SU-DHL-6 (cell line): ENCODE measurements around the gene ENOX1.

Experiments
- H2AFZ ChIP-seq: fragments of 200-600 bp; sonication (generic); 2 replicates; pipeline ENCODE4 v1.6.1; 2014; ENCODE audit warnings: low read depth, mild to moderate bottlenecking, moderate library complexity, mixed read lengths, antibody characterized with exemption, low read length; ENCODE audit not compliant: severe bottlenecking
- H3F3A ChIP-seq: fragments of 200-600 bp; shearing (Covaris generic); 2 replicates; pipeline ENCODE4 v1.6.0; 2016; ENCODE audit warnings: antibody characterized with exemption, mild to moderate bottlenecking; ENCODE audit not compliant: insufficient read depth
- H3K27ac ChIP-seq: fragments of 200-600 bp; sonication (generic); 2 replicates; pipeline ENCODE4 v1.5.1; 2016; ENCODE audit warnings: low read depth, mild to moderate bottlenecking, low read length, moderate library complexity, mixed read lengths
- H3K27me3 ChIP-seq: fragments of 200-600 bp; sonication (generic), shearing (Covaris generic); 2 replicates; pipeline ENCODE4 v1.6.0; 2014; ENCODE audit warnings: mild to moderate bottlenecking, low read length
- H3K36me3 ChIP-seq: fragments of 200-600 bp; sonication (generic); 2 replicates; pipeline ENCODE4 v1.6.1; 2014; ENCODE audit warnings: mild to moderate bottlenecking, low read length, mixed read lengths
- H3K4me2 ChIP-seq: fragments of 300-600, 200-600 bp; shearing (Covaris generic), sonication (generic); 2 replicates; pipeline ENCODE4 v1.6.0; 2014; ENCODE audit warnings: low read length, low read depth, mild to moderate bottlenecking; ENCODE audit not compliant: poor library complexity, severe bottlenecking
- H3K4me3 ChIP-seq: fragments of 200-600 bp; sonication (generic); 2 replicates; pipeline ENCODE4 v1.5.1; 2014; ENCODE audit warnings: antibody characterized with exemption, low read length, mild to moderate bottlenecking, mixed read lengths; ENCODE audit not compliant: insufficient read depth, poor library complexity, severe bottlenecking
- H3K79me2 ChIP-seq: fragments of 200-600 bp; sonication (generic); 2 replicates; pipeline ENCODE4 v1.6.1; 2014; ENCODE audit warnings: mild to moderate bottlenecking, low read length, moderate library complexity; ENCODE audit not compliant: insufficient read depth
- H3K9ac ChIP-seq: fragments of 200-600 bp; sonication (generic); 2 replicates; pipeline ENCODE4 v1.7.0; 2014; ENCODE audit warnings: mild to moderate bottlenecking, low read length
- H3K9me2 ChIP-seq: fragments of 200-600 bp; sonication (generic); replicated peaks from 2 replicates; pipeline ENCODE4 v1.6.1; 2014; ENCODE audit warnings: low read length; ENCODE audit not compliant: insufficient read depth
- H3K9me3 ChIP-seq: fragments of 200-600 bp; sonication (generic); 2 replicates; pipeline ENCODE4 v1.6.1; 2014; ENCODE audit warnings: low read length, mixed read lengths; ENCODE audit not compliant: insufficient read depth
- H4K20me1 ChIP-seq: fragments of 200-600 bp; sonication (generic); 2 replicates; pipeline ENCODE4 v1.6.1; 2014; ENCODE audit warnings: low read depth, mild to moderate bottlenecking, antibody characterized with exemption, low read length, moderate library complexity, mixed read lengths
- EZH2phosphoT487 ChIP-seq: fragments of 200-600 bp; sonication (generic), shearing (Covaris generic); conservative IDR thresholded peaks from 2 replicates; pipeline ENCODE4 v1.6.1; 2018; ENCODE audit warnings: mild to moderate bottlenecking, antibody characterized with exemption, low read length, moderate library complexity, mixed read lengths
- TF ChIP-seq, protein P1 (sequence below): fragments of 200-600 bp; sonication (generic); IDR thresholded peaks from one replicate; pipeline ENCODE4 v1.5.1; 2017; ENCODE audit warnings: antibody characterized with exemption, mild to moderate bottlenecking, low read length, moderate library complexity; ENCODE audit not compliant: insufficient read depth, poor library complexity, severe bottlenecking

Gene ENOX1

DNA sequence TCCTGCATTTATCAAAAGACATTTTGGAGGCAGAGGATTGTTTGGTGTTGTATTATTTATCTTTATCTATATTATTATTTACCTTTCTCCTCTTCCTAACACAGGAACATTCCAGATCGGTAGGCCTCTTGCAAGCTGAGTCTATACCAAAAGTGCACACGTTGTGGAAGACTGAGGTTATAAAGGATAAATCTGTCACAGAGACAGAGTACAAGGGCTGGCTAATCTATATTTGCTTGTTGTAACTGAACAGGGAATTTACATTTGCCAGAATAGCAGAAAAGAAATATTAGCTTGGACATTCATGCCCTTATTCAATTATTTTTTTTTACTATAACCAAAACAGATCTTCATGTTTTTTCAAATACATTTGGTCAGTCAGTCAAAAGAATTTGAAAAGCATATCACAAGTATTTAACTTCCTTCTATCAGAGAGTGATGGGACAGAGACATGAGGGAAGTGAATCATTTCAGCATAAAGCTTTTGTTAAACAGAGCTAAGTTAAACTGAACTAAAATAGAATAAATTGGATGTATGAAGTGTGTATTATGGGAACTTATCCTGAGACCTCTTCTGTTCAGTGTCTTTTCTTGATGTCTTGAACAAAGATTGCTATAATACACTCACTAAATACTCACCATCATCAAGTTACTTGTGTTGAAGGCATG, 410.8 kb downstream of the ENOX1 start:
- Histone ChIP-seq H3K79me2 (no peaks in the 10 kb centered on the region), H4K20me1 (no peaks in the 10 kb centered on the region), H3K9me3 (no peaks in the 10 kb centered on the region), H3K27me3 (no peaks in the 10 kb centered on the region), H3K4me3 (no peak overlapping the region), H3K9me2 (no peaks in the 10 kb centered on the region), H3K9ac (no peak overlapping the region), H3K4me2 (no peak overlapping the region), H3K27ac (no peak overlapping the region), H3K36me3 (no peaks in the 10 kb centered on the region), H2AFZ (no peak overlapping the region), H3F3A (no peaks in the 10 kb centered on the region)
- TF ChIP-seq, protein P1, sequence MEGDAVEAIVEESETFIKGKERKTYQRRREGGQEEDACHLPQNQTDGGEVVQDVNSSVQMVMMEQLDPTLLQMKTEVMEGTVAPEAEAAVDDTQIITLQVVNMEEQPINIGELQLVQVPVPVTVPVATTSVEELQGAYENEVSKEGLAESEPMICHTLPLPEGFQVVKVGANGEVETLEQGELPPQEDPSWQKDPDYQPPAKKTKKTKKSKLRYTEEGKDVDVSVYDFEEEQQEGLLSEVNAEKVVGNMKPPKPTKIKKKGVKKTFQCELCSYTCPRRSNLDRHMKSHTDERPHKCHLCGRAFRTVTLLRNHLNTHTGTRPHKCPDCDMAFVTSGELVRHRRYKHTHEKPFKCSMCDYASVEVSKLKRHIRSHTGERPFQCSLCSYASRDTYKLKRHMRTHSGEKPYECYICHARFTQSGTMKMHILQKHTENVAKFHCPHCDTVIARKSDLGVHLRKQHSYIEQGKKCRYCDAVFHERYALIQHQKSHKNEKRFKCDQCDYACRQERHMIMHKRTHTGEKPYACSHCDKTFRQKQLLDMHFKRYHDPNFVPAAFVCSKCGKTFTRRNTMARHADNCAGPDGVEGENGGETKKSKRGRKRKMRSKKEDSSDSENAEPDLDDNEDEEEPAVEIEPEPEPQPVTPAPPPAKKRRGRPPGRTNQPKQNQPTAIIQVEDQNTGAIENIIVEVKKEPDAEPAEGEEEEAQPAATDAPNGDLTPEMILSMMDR, result no peak
- TF ChIP-seq EZH2phosphoT487, result no peak

DNA sequence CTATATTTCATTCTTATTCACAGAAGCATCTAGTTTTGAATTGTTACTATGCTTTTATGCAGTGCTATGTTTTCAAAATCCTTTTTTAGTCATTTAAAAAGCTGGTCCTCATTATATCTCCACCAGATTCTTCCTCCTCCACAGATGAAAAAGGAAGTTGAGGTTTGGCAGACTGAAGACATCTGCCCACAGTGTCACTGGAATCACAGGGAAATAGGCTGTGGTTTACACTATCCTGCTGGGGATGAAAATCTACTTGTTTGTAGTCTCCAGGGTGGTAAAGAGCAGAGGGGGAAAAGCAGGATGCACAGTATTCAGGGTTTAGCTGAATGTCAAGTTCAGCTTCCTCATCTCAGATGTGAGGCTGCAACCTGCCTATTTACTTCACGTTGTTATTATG, 412.2 kb downstream of the ENOX1 start:
- H3K27me3 ChIP-seq, result no peaks in the 10 kb centered on the region
- no peak overlapping the region for H3K27ac ChIP-seq
- H4K20me1 ChIP-seq, result no peaks in the 10 kb centered on the region

DNA sequence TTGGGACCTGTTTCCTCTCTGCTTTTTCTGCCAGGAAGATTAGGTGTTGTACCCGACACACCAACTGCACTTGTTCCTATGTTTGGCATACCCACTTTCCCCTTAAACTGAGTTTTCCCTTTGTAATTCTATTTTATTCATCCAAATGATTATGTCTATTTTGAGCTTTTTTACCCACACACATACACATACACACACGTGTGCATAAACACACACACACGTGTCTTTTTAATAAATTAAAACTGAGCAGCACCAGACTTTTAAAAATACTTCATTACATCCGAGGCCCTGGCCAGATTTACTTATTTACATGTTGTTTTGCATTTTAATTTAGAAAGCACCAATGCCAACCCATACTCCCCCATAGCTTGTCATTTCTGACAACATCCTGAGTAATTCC, 413.4 kb downstream of the ENOX1 start:
- no peak for TF ChIP-seq EZH2phosphoT487
- TF ChIP-seq, protein P1, result no peak
- H3K27me3 ChIP-seq, result no peaks in the 10 kb centered on the region
- no peaks in the 10 kb centered on the region for H3K79me2 ChIP-seq
- no peaks in the 10 kb centered on the region for H3K9me3 ChIP-seq
- H4K20me1 ChIP-seq, result no peaks in the 10 kb centered on the region
- no peak overlapping the region for H3K27ac ChIP-seq
- no peak overlapping the region for H3K9ac ChIP-seq
- H3K36me3 ChIP-seq, result no peaks in the 10 kb centered on the region
- no peak overlapping the region for H3K4me3 ChIP-seq
- no peak overlapping the region for H2AFZ ChIP-seq
- no peak overlapping the region for H3K4me2 ChIP-seq
- no peaks in the 10 kb centered on the region for H3F3A ChIP-seq
- no peaks in the 10 kb centered on the region for H3K9me2 ChIP-seq

More for the DNA sequence above, 412.2 kb downstream of the ENOX1 start:
- TF ChIP-seq, protein P1, result no peak
- no peak for TF ChIP-seq EZH2phosphoT487
- Histone ChIP-seq H3K9ac (no peak overlapping the region), H3F3A (no peaks in the 10 kb centered on the region), H3K79me2 (no peaks in the 10 kb centered on the region), H3K9me2 (no peaks in the 10 kb centered on the region), H3K4me3 (no peak overlapping the region), H3K9me3 (no peaks in the 10 kb centered on the region), H3K36me3 (no peaks in the 10 kb centered on the region), H3K4me2 (no peak overlapping the region), H2AFZ (no peak overlapping the region)

- Histone ChIP-seq H3K36me3 (no peaks in the 10 kb centered on the region), H3K9ac (no peak overlapping the region), H3K27ac (no peak overlapping the region), H3K4me2 (no peak overlapping the region), H2AFZ (no peak overlapping the region), H3K79me2 (no peaks in the 10 kb centered on the region), H3K27me3 (no peaks in the 10 kb centered on the region), H3K9me3 (no peaks in the 10 kb centered on the region), H3K4me3 (no peak overlapping the region), H4K20me1 (no peaks in the 10 kb centered on the region), H3F3A (no peaks in the 10 kb centered on the region), H3K9me2 (no peaks in the 10 kb centered on the region)
- TF ChIP-seq EZH2phosphoT487, result no peak
- TF ChIP-seq, protein P1, result no peak
These were observed 415.9 kb downstream of the ENOX1 start for GRCh38 chr13:43370842-43371241.
